Central memory CD8-positive, alpha-beta T cell (primary cell): ENCODE data around the gene PRDM1.

Experiments used
- ATAC-seq: fragments of 150-1000 bp; cut with Tn5 transposase; replicated peaks from 2 replicates; pipeline ENCODE4 v1.10.0; 2022; ENCODE audit warnings: mild to moderate bottlenecking, moderate FRiP score, moderate number of reproducible peaks; ENCODE audit not compliant: poor library complexity, severe bottlenecking; ENCODE audit errors: extremely low read depth
- DNase-seq, 2 donors: peaks; one replicate each; pipeline ENCODE4 v3.0.0; 2021; ENCODE audit warnings: low spot score in 2 of 2
- H3K27ac Mint-ChIP-seq: one replicate; pipeline ENCODE4 v1.8.0; 2022; ENCODE audit warnings: low read depth, mild to moderate bottlenecking, moderate library complexity, mixed read lengths
- H3K27me3 Mint-ChIP-seq: one replicate; pipeline ENCODE4 v1.8.0; 2022; ENCODE audit warnings: mixed read lengths
- H3K36me3 Mint-ChIP-seq: one replicate; pipeline ENCODE4 v1.8.0; 2022; ENCODE audit warnings: mild to moderate bottlenecking, moderate library complexity, mixed read lengths; ENCODE audit not compliant: insufficient read depth
- H3K4me1 Mint-ChIP-seq: one replicate; pipeline ENCODE4 v1.8.0; 2022; ENCODE audit warnings: mixed read lengths
- H3K4me3 Mint-ChIP-seq: one replicate; pipeline ENCODE4 v1.8.0; 2022; ENCODE audit warnings: mild to moderate bottlenecking, moderate library complexity, mixed read lengths
- H3K9me3 Mint-ChIP-seq: one replicate; pipeline ENCODE4 v1.8.0; 2022; ENCODE audit warnings: mixed read lengths

The PRDM1 gene

GRCh38 chr6:106126482-106126881 is 40.3 kb downstream of the PRDM1 start:
- ATAC-seq = no peak
- Mint-ChIP-seq H3K4me1 (peaks cover 24% of the 10 kb centered on the region), H3K27ac (peak overlapping the region; percentile 86), H3K36me3 (peaks cover 4% of the 10 kb centered on the region), H3K9me3 (no peaks in the 10 kb centered on the region), H3K27me3 (no peaks in the 10 kb centered on the region), H3K4me3 (peak overlapping the region; percentile 76)
- no peak for DNase-seq

GRCh38 chr6:106128981-106129781 is 43.0 kb downstream of the PRDM1 start:
- ATAC-seq = no peak
- H3K9me3 Mint-ChIP-seq = no peaks in the 10 kb centered on the region
- H3K36me3 Mint-ChIP-seq = peaks cover 4% of the 10 kb centered on the region
- DNase-seq = no peak
- H3K4me1 Mint-ChIP-seq = peaks cover 18% of the 10 kb centered on the region
- H3K4me3 Mint-ChIP-seq = no peak overlapping the region
- H3K27ac Mint-ChIP-seq = no peak overlapping the region
- H3K27me3 Mint-ChIP-seq = no peaks in the 10 kb centered on the region

GRCh38 chr6:106132153-106132698 is 46.1 kb downstream of the PRDM1 start:
- Mint-ChIP-seq H3K9me3 (no peaks in the 10 kb centered on the region), H3K27me3 (no peaks in the 10 kb centered on the region), H3K4me3 (no peak overlapping the region), H3K27ac (no peak overlapping the region), H3K4me1 (peaks cover 4% of the 10 kb centered on the region), H3K36me3 (no peaks in the 10 kb centered on the region)
- ATAC-seq = no peak
- no peak for DNase-seq

- Mint-ChIP-seq H3K9me3 (no peaks in the 10 kb centered on the region), H3K27me3 (no peaks in the 10 kb centered on the region), H3K4me3 (no peak overlapping the region), H3K36me3 (no peaks in the 10 kb centered on the region), H3K4me1 (peaks cover 9% of the 10 kb centered on the region), H3K27ac (no peak overlapping the region)
- ATAC-seq = no peak
- DNase-seq = no peak
Observed at GRCh38 chr6:106133040-106133439, 46.9 kb downstream of the PRDM1 start.

GRCh38 chr6:106134087-106134770 is 48.1 kb downstream of the PRDM1 start:
- Mint-ChIP-seq H3K4me1 (peaks cover 5% of the 10 kb centered on the region), H3K27me3 (no peaks in the 10 kb centered on the region), H3K9me3 (no peaks in the 10 kb centered on the region), H3K36me3 (no peaks in the 10 kb centered on the region), H3K27ac (no peak overlapping the region), H3K4me3 (no peak overlapping the region)
- DNase-seq = no peak
- no peak for ATAC-seq

- no peaks in the 10 kb centered on the region for H3K9me3 Mint-ChIP-seq
- H3K27me3 Mint-ChIP-seq = no peaks in the 10 kb centered on the region
- no peaks in the 10 kb centered on the region for H3K36me3 Mint-ChIP-seq
- H3K27ac Mint-ChIP-seq = no peak overlapping the region
- H3K4me3 Mint-ChIP-seq = no peak overlapping the region
- DNase-seq (no peak), ATAC-seq (no peak)
- H3K4me1 Mint-ChIP-seq = peaks cover 7% of the 10 kb centered on the region
Observed at GRCh38 chr6:106134906-106135634, 48.9 kb downstream of the PRDM1 start.

GRCh38 chr6:106135911-106136571 is 49.9 kb downstream of the PRDM1 start:
- Mint-ChIP-seq H3K36me3 (no peaks in the 10 kb centered on the region), H3K27me3 (no peaks in the 10 kb centered on the region), H3K4me3 (no peak overlapping the region), H3K4me1 (peaks cover 13% of the 10 kb centered on the region), H3K9me3 (no peaks in the 10 kb centered on the region), H3K27ac (no peak overlapping the region)
- ATAC-seq (no peak), DNase-seq (no peak)

- DNase-seq = no peak
- no peaks in the 10 kb centered on the region for H3K9me3 Mint-ChIP-seq
- no peaks in the 10 kb centered on the region for H3K27me3 Mint-ChIP-seq
- no peaks in the 10 kb centered on the region for H3K36me3 Mint-ChIP-seq
- ATAC-seq = no peak
- H3K4me3 Mint-ChIP-seq = no peak overlapping the region
- H3K4me1 Mint-ChIP-seq = peaks cover 21% of the 10 kb centered on the region
- no peak overlapping the region for H3K27ac Mint-ChIP-seq
Observed at GRCh38 chr6:106136845-106137244, 50.7 kb downstream of the PRDM1 start.

- Mint-ChIP-seq H3K36me3 (no peaks in the 10 kb centered on the region), H3K27ac (no peak overlapping the region), H3K9me3 (no peaks in the 10 kb centered on the region), H3K4me1 (peaks cover 34% of the 10 kb centered on the region), H3K4me3 (no peak overlapping the region), H3K27me3 (no peaks in the 10 kb centered on the region)
- ATAC-seq = no peak
- DNase-seq = no peak
Observed at GRCh38 chr6:106138151-106138550, 52.0 kb downstream of the PRDM1 start.

- ATAC-seq (peak; percentile 77), DNase-seq (no peak)
- Mint-ChIP-seq H3K27me3 (no peaks in the 10 kb centered on the region), H3K4me3 (peak overlapping the region; percentile 55), H3K36me3 (peaks cover 3% of the 10 kb centered on the region), H3K9me3 (no peaks in the 10 kb centered on the region), H3K4me1 (peaks cover 56% of the 10 kb centered on the region), H3K27ac (peak overlapping the region; percentile 87)
Observed at GRCh38 chr6:106141441-106142237, 55.5 kb downstream of the PRDM1 start.

- ATAC-seq (no peak), DNase-seq (no peak)
- H3K36me3 Mint-ChIP-seq = peaks cover 5% of the 10 kb centered on the region
- H3K9me3 Mint-ChIP-seq = no peaks in the 10 kb centered on the region
- H3K27ac Mint-ChIP-seq = peak overlapping the region; percentile 87
- H3K4me3 Mint-ChIP-seq = peak overlapping the region; percentile 55
- H3K4me1 Mint-ChIP-seq = peaks cover 57% of the 10 kb centered on the region
- no peaks in the 10 kb centered on the region for H3K27me3 Mint-ChIP-seq
Observed at GRCh38 chr6:106142876-106143431, 56.8 kb downstream of the PRDM1 start.
